Stimulated activated effector memory CD8-positive, alpha-beta T cell treated with anti-CD3 and anti-CD28 coated beads, Interleukin-12 subunit alpha, Interleukin-12 subunit beta, amount 100 ng/mL, for 72 hours (primary cell): ENCODE measurements around the gene PLXDC2.
"Not testable (repeated sequence)": the region's sequence is repeated elsewhere in the genome, so short reads cannot be mapped to it uniquely, and the experiment has no call there.

Experiments
- ATAC-seq: fragments of 150-1000 bp; cut with Tn5 transposase; 2 replicates; pipeline ENCODE4 v1.10.0; 2021
- DNase-seq, 2 donors: peaks; one replicate each; pipeline ENCODE4 v3.0.0; 2021 to 2022; ENCODE audit warnings: low spot score in 2 of 2
- H3K27ac Mint-ChIP-seq: one replicate; pipeline ENCODE4 v1.8.0; 2022; ENCODE audit warnings: mild to moderate bottlenecking, mixed read lengths
- H3K36me3 Mint-ChIP-seq: one replicate; pipeline ENCODE4 v1.8.0; 2022; ENCODE audit warnings: mild to moderate bottlenecking, mixed read lengths
- H3K4me1 Mint-ChIP-seq: one replicate; pipeline ENCODE4 v1.8.0; 2022; ENCODE audit warnings: mixed read lengths
- H3K4me3 Mint-ChIP-seq: one replicate; pipeline ENCODE4 v1.8.0; 2022; ENCODE audit warnings: mild to moderate bottlenecking, mixed read lengths
- H3K9me3 Mint-ChIP-seq: one replicate; pipeline ENCODE4 v1.8.0; 2022; ENCODE audit warnings: mixed read lengths

PLXDC2 gene

DNA sequence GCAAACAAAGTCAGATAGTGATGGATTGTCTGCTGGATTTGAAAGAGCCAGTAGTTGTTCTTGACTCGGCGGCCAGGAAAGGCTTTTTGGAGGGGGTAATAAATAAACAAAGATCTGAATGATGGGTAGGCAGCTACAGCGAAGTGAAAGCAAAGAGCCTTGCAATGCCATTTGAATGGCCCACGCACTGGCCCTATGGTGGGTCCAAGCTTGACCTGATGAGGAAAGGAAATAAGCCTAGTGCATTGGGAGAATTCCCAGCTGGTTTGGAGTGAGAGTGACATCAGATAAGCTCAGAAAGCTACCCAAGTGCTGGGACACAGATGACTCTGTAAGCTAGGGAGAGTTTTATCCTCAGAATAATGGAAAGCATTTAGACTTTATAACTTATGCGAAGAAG lies 365.2 kb downstream of the PLXDC2 start:
- peaks cover 4% of the 10 kb centered on the region for H3K9me3 Mint-ChIP-seq
- ATAC-seq (no peak), DNase-seq (no peak)
- no peak overlapping the region for H3K4me3 Mint-ChIP-seq
- H3K4me1 Mint-ChIP-seq: no peaks in the 10 kb centered on the region
- no peak overlapping the region for H3K27ac Mint-ChIP-seq
- H3K36me3 Mint-ChIP-seq: no peaks in the 10 kb centered on the region

GRCh38 chr10:20185116-20185515 lies 368.9 kb downstream of the PLXDC2 start:
- no peak overlapping the region for H3K27ac Mint-ChIP-seq
- DNase-seq: no peak

DNA sequence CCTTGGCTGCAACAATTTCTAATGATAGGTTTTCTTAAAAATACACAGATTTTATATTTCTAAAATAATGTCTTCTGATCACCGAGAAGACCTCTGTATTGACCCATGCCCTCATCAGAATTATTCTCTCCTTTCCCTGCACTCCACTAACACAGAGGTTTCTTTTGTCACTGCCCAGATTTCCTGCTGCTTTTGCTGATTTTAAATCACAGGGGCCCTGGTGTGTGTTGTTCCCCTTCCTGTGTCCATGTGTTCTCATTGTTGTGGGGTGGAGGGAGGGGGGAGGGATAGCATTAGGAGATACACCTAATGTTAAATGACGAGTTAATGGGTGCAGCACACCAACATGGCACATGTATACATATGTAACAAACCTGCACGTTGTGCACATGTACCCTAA lies 375.2 kb downstream of the PLXDC2 start:
- not testable (repeated sequence) for H3K4me3 Mint-ChIP-seq, DNase-seq, H3K36me3 Mint-ChIP-seq, H3K4me1 Mint-ChIP-seq, H3K27ac Mint-ChIP-seq, ATAC-seq
- H3K9me3 Mint-ChIP-seq: peaks cover 13% of the 10 kb centered on the region

More at GRCh38 chr10:20185116-20185515, 368.9 kb downstream of the PLXDC2 start:
- Mint-ChIP-seq H3K4me1 (no peaks in the 10 kb centered on the region), H3K36me3 (no peaks in the 10 kb centered on the region), H3K9me3 (peaks cover 12% of the 10 kb centered on the region), H3K4me3 (no peak overlapping the region)
- ATAC-seq: no peak

- H3K36me3 Mint-ChIP-seq: no peaks in the 10 kb centered on the region
- no peak overlapping the region for H3K27ac Mint-ChIP-seq
- ATAC-seq: no peak
- no peaks in the 10 kb centered on the region for H3K4me1 Mint-ChIP-seq
- no peak overlapping the region for H3K4me3 Mint-ChIP-seq
- no peak for DNase-seq
- H3K9me3 Mint-ChIP-seq: peaks cover 5% of the 10 kb centered on the region
Observed at GRCh38 chr10:20195076-20195475, 378.8 kb downstream of the PLXDC2 start.

DNA sequence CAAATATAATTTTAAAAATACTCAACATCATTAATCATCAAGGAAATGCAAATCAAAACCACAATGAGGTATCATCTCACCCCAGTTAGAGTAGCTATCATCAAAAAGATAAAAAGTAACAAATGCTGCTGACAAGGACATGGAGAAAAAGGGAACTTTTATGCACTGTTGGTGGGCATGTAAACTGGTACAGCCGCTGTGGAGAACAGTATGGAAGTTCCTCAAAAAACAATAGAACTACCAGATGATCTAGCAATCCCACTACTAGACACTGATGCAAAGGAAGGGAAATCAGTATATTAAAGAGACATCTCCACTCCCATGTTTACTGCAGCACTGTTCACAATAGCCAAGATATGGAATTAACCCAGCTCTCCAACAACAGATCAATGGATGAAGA lies 384.5 kb downstream of the PLXDC2 start:
- Mint-ChIP-seq H3K27ac (no peak overlapping the region), H3K9me3 (peaks cover 5% of the 10 kb centered on the region), H3K4me1 (no peaks in the 10 kb centered on the region), H3K4me3 (no peak overlapping the region), H3K36me3 (no peaks in the 10 kb centered on the region)
- no peak for ATAC-seq
- no peak for DNase-seq

DNA sequence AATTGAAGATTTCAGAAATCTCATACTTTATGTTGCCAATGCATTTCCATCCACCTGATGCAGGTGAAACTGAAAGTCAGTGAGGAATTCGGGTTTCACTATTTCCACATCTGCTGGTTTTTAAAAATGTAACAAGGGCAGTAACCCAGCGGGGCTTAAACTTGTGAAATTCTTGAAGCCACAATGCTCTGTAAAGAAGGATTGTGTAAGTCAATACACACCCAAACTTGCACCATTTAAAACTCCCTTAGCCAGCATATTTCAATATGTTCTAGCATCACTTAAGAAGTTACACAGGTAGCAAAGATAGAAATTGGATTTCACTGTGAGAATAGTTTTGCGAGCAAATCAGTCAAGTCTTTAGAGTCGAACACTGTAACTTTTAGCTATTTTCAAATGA lies 386.1 kb downstream of the PLXDC2 start:
- Mint-ChIP-seq H3K4me1 (no peaks in the 10 kb centered on the region), H3K27ac (no peak overlapping the region), H3K36me3 (no peaks in the 10 kb centered on the region), H3K4me3 (no peak overlapping the region), H3K9me3 (peaks cover 5% of the 10 kb centered on the region)
- ATAC-seq (no peak), DNase-seq (no peak)

DNA sequence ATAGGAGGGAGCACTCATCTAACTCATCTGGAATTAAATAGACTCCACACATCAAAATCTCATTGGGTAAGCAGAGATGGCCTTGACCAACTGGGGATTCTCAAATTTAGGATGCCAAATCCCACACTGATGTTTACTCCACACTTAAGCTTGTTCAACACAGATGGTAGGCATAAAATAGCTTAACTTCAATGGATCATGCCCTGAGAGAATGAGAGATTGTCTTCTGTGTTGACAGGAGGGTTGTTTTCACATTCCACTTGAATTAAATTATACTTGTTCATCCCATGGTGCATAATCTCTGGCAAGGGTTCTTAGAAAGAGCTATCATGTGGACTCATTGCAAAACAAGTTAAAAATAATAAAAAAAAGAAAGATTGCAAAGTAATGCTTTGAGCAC lies 391.4 kb downstream of the PLXDC2 start:
- Mint-ChIP-seq H3K4me3 (no peak overlapping the region), H3K4me1 (no peaks in the 10 kb centered on the region), H3K9me3 (peaks cover 9% of the 10 kb centered on the region), H3K36me3 (no peaks in the 10 kb centered on the region), H3K27ac (no peak overlapping the region)
- DNase-seq (no peak), ATAC-seq (no peak)

DNA sequence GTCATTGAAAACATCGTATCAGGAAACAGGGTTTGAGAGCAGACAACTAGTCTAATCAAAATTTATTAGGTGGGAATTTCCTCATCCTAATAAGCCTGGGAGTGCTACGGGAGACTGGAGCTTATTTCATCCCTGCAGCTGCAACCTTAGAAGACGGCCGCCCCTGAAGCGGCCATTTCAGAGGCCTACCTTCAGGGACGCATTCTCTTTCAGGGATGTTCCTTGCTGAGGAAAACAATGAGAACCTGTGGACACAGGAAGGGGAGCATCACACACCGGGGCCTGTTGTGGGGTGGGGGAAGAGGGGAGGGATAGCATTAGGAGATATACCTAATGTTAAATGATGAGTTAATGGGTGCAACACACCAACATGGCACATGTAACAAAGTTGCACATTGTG lies 392.9 kb downstream of the PLXDC2 start:
- not testable (repeated sequence) for H3K36me3 Mint-ChIP-seq, DNase-seq, H3K4me1 Mint-ChIP-seq, H3K27ac Mint-ChIP-seq, H3K4me3 Mint-ChIP-seq, ATAC-seq
- peaks cover 13% of the 10 kb centered on the region for H3K9me3 Mint-ChIP-seq

DNA sequence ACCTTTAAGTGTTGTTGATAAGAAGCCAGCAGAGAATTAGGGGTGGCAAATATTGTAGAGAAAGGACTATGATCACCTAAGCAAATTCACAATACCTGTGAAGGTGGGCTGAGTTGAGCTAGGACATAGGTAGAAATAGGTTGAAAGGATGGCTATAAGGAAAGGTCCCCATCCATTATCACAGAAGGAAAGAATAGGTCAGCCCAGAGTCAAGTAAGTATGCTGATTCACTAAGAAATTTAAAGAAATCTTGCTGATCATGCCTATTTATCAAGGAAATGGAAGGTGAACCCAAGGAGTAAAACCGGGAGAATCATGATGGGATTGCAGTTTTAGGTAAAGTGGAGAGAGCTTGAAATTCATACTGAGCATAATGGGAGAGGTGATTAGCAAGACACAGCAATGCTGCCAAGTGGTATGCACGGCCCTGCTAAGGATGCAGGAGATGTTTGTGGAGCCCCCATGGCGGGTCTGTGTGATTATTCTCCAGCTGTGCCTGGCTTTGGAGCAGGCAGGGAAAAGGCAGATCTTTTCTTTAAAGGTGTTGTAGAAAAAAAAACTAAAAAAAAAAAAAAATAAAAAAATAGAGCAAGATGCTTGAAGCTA lies 399.4 kb downstream of the PLXDC2 start:
- H3K4me1 Mint-ChIP-seq: no peaks in the 10 kb centered on the region
- no peaks in the 10 kb centered on the region for H3K36me3 Mint-ChIP-seq
- no peak for DNase-seq
- peaks cover 13% of the 10 kb centered on the region for H3K9me3 Mint-ChIP-seq
- no peak for ATAC-seq
- H3K27ac Mint-ChIP-seq: no peak overlapping the region
- no peak overlapping the region for H3K4me3 Mint-ChIP-seq

DNA sequence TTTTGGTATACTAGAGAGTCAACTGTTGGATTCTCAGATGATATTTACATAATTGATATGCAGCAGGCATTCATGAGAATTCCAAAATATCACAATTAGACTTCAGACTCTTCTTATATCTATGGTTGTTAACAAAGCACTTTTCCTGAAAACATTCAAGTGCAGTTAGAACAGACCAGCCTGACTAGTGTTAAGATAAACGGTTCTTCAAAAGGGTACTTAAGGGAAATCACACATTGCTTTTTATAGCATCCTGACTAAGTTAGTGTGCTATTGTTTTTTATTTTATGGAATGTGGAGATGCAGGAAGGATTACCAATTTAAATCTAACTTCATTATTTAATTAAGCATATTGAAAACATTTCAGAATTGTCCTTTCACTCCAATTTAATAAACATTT lies 405.1 kb downstream of the PLXDC2 start:
- H3K4me3 Mint-ChIP-seq: no peak overlapping the region
- no peaks in the 10 kb centered on the region for H3K4me1 Mint-ChIP-seq
- H3K27ac Mint-ChIP-seq: no peak overlapping the region
- no peak for DNase-seq
- H3K36me3 Mint-ChIP-seq: no peaks in the 10 kb centered on the region
- ATAC-seq: no peak
- peaks cover 3% of the 10 kb centered on the region for H3K9me3 Mint-ChIP-seq

GRCh38 chr10:20228729-20229128 lies 412.5 kb downstream of the PLXDC2 start:
- Mint-ChIP-seq H3K36me3 (no peaks in the 10 kb centered on the region), H3K4me3 (no peak overlapping the region), H3K27ac (no peak overlapping the region), H3K4me1 (no peaks in the 10 kb centered on the region), H3K9me3 (peaks cover 24% of the 10 kb centered on the region)
- DNase-seq: no peak
- no peak for ATAC-seq

DNA sequence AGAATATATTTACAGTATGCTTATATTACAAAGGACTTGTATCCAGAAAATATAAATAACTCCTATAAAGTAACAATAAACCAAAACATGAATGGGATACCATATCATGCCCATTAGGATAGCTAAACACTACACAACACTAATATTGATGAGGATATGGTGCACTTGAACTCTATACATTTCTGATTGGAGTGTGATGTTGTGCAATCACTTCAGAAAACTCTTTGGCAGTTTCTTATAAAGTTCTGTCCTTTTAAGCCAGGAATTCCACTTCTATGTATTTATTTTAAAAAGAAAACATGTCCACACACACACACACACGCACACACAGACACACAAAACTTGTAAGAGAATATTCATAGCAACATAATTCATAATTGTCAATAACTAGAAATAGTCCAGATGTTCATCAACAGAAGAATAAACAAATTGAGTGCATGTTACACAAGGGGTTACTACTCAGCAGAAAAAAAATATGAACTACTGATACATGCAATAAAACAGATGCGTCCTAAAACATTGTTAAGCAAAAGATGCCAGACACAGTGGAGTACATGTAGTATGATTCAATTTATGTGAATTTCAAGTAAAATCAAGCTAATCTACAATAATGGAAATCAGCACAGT lies 416.0 kb downstream of the PLXDC2 start:
- Mint-ChIP-seq H3K9me3 (peaks cover 21% of the 10 kb centered on the region), H3K4me3 (no peak overlapping the region), H3K4me1 (no peaks in the 10 kb centered on the region), H3K36me3 (no peaks in the 10 kb centered on the region), H3K27ac (no peak overlapping the region)
- no peak for DNase-seq
- ATAC-seq: no peak

DNA sequence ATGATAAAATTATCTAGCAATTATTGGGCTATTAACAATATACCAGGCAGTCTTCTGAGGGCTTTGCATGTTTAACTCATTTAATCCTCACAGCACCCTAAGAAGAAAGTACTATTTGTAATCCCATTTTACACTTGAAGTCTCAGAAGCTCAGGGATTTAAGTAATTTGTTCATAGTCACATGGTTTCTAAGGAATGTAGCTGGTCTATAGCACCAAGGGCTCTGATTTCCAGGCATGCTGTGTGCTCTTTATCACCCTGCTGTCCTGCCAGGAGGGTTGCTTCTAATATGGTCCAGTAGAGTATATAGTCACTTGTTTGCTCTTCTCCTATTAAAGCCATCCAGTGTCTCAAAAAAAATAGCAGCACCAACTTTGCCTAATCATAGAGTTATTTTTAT lies 417.2 kb downstream of the PLXDC2 start:
- Mint-ChIP-seq H3K4me3 (no peak overlapping the region), H3K27ac (no peak overlapping the region)
- no peak for ATAC-seq

DNA sequence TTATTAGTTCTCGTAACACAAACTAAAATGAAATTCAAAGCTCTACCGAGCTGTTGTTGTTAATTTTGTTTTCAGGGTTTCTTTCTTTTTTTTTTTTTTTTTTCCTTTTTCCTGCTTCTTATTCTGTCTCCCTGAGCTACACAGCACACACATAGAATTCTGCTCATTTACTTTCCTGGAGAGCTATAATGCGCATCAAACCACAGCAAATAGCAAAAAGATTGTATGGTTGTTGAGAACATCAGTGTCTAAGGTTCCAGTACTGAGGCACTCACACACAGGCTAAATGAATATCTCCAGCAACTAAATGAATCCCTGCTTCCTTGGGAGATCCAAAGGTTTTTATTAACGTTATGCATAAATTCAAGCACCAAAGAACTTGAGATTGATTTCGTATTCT lies 418.3 kb downstream of the PLXDC2 start:
- no peak overlapping the region for H3K27ac Mint-ChIP-seq
- no peaks in the 10 kb centered on the region for H3K36me3 Mint-ChIP-seq
- peaks cover 7% of the 10 kb centered on the region for H3K9me3 Mint-ChIP-seq
- ATAC-seq: no peak
- no peak for DNase-seq
- H3K4me1 Mint-ChIP-seq: no peaks in the 10 kb centered on the region
- no peak overlapping the region for H3K4me3 Mint-ChIP-seq

More for the DNA sequence above, 417.2 kb downstream of the PLXDC2 start:
- no peaks in the 10 kb centered on the region for H3K4me1 Mint-ChIP-seq
- no peak for DNase-seq
- H3K9me3 Mint-ChIP-seq: peaks cover 11% of the 10 kb centered on the region
- no peaks in the 10 kb centered on the region for H3K36me3 Mint-ChIP-seq

DNA sequence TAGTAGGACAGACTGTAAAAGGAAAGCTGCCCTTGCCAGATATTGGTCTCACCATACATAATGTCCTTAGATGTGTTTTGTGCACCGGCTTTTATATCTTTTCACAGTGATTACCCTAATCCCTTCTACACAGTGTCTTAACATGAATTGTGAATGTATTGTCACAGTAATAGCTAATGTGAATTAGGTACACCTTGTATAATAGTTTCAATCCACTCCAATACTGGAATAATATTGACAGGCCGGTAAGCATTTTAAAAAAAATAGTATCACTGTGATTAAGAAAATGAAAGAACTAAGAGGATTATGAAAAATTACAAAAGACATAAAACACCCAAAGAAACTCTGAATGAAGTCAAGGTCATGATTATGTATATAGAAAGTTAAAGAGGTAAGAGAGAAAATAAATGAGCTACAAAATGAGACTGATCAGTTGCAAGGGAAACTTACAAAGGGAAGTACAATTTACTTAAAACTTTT lies 420.9 kb downstream of the PLXDC2 start:
- no peaks in the 10 kb centered on the region for H3K36me3 Mint-ChIP-seq
- H3K4me3 Mint-ChIP-seq: no peak overlapping the region
- DNase-seq (no peak), ATAC-seq (no peak)
- H3K4me1 Mint-ChIP-seq: no peaks in the 10 kb centered on the region
- no peak overlapping the region for H3K27ac Mint-ChIP-seq
- H3K9me3 Mint-ChIP-seq: peaks cover 9% of the 10 kb centered on the region

GRCh38 chr10:20237586-20237985 lies 421.4 kb downstream of the PLXDC2 start:
- Mint-ChIP-seq H3K4me1 (no peaks in the 10 kb centered on the region), H3K27ac (no peak overlapping the region), H3K9me3 (peaks cover 6% of the 10 kb centered on the region), H3K4me3 (no peak overlapping the region), H3K36me3 (no peaks in the 10 kb centered on the region)
- no peak for DNase-seq
- no peak for ATAC-seq
